Skeletal muscle tissue (tissue), 4 donors: Measurements from ENCODE around the gene GRM7. TPM values are rescaled to one million over a fixed set of nuclear protein-coding genes. Genes with fewer than 3 reads are reported as not detected.

ENCODE experiments used
- H3K27ac ChIP-seq: one replicate; pipeline ENCODE4 v1.7.0; 2013; ENCODE audit warnings: mild to moderate bottlenecking, low read depth, low read length, inconsistent platforms
- H3K27me3 ChIP-seq, 3 donors: one replicate each; pipeline ENCODE4 v1.7.0; 2013; ENCODE audit warnings: low read length in 3 of 3; ENCODE audit not compliant: control insufficient read depth in 3 of 3, insufficient read depth in 3 of 3
- H3K36me3 ChIP-seq, 3 donors: one replicate each; pipeline ENCODE4 v1.7.0; 2013; ENCODE audit warnings: low read length in 3 of 3; ENCODE audit not compliant: control insufficient read depth in 3 of 3, insufficient read depth in 3 of 3
- H3K4me1 ChIP-seq, 3 donors: one replicate each; pipeline ENCODE4 v1.7.0; 2013; ENCODE audit warnings: low read length in 3 of 3, mild to moderate bottlenecking in 3 of 3; ENCODE audit not compliant: control insufficient read depth in 3 of 3, insufficient read depth in 3 of 3
- H3K4me3 ChIP-seq, 3 donors: one replicate each; pipeline ENCODE4 v1.7.0; 2013; ENCODE audit warnings: low read length in 3 of 3
- H3K9ac ChIP-seq, 3 donors: one replicate each; pipeline ENCODE4 v1.7.0; 2013; ENCODE audit warnings: low read length in 3 of 3, mild to moderate bottlenecking in 3 of 3, moderate library complexity in 2 of 3, low read depth in 1 of 3
- H3K9me3 ChIP-seq, 3 donors: one replicate each; pipeline ENCODE4 v1.7.0; 2013; ENCODE audit warnings: low read length in 3 of 3; ENCODE audit not compliant: control insufficient read depth in 3 of 3
- total RNA-seq: library from RNA; depleted of rRNA; stranded (reverse); fragments of >200 nt; gene quantifications from one replicate; pipeline ENCODE4 v1.2.3, GENCODE V29; 2014
- donor health status: Osteomylitis.

The GRM7 gene
- total RNA-seq, 1 donor from 2014 or later, result 1.0 TPM

- no peaks in the 10 kb centered on the region for H3K9me3 ChIP-seq
- H3K9ac ChIP-seq, result no peak overlapping the region
- H3K4me3 ChIP-seq, result no peak overlapping the region
- no peaks in the 10 kb centered on the region for H3K4me1 ChIP-seq
- no peaks in the 10 kb centered on the region for H3K36me3 ChIP-seq
- no peaks in the 10 kb centered on the region for H3K27me3 ChIP-seq
- H3K27ac ChIP-seq, result no peak overlapping the region
Observed at GRCh38 chr3:7171493-7171892, 310.6 kb downstream of the GRM7 start.

- H3K9me3 ChIP-seq, result no peaks in the 10 kb centered on the region
- no peaks in the 10 kb centered on the region for H3K4me1 ChIP-seq
- no peak overlapping the region for H3K4me3 ChIP-seq
- H3K36me3 ChIP-seq, result no peaks in the 10 kb centered on the region
- H3K27ac ChIP-seq, result no peak overlapping the region
- no peaks in the 10 kb centered on the region for H3K27me3 ChIP-seq
- no peak overlapping the region for H3K9ac ChIP-seq
Observed at GRCh38 chr3:7172996-7173395, 312.1 kb downstream of the GRM7 start.

- Histone ChIP-seq H3K27ac (no peak overlapping the region), H3K9ac (no peak overlapping the region), H3K4me1 (no peaks in the 10 kb centered on the region), H3K9me3 (no peaks in the 10 kb centered on the region), H3K36me3 (no peaks in the 10 kb centered on the region), H3K27me3 (no peaks in the 10 kb centered on the region), H3K4me3 (no peak overlapping the region)
Observed at GRCh38 chr3:7188551-7188950, 327.6 kb downstream of the GRM7 start.

- no peak overlapping the region for H3K4me3 ChIP-seq
- H3K36me3 ChIP-seq, result no peaks in the 10 kb centered on the region
- no peaks in the 10 kb centered on the region for H3K27me3 ChIP-seq
- no peaks in the 10 kb centered on the region for H3K9me3 ChIP-seq
- H3K9ac ChIP-seq, result no peak overlapping the region
- H3K27ac ChIP-seq, result no peak overlapping the region
- H3K4me1 ChIP-seq, result no peaks in the 10 kb centered on the region
Observed at GRCh38 chr3:7190095-7190494, 329.2 kb downstream of the GRM7 start.

GRCh38 chr3:7193269-7193668, 332.4 kb downstream of the GRM7 start:
- Histone ChIP-seq H3K4me3 (no peak overlapping the region), H3K9ac (no peak overlapping the region), H3K9me3 (no peaks in the 10 kb centered on the region), H3K27ac (no peak overlapping the region), H3K27me3 (no peaks in the 10 kb centered on the region), H3K4me1 (no peaks in the 10 kb centered on the region), H3K36me3 (no peaks in the 10 kb centered on the region)

- H3K27ac ChIP-seq, result no peak overlapping the region
- no peaks in the 10 kb centered on the region for H3K9me3 ChIP-seq
- no peak overlapping the region for H3K9ac ChIP-seq
- no peaks in the 10 kb centered on the region for H3K36me3 ChIP-seq
- H3K4me3 ChIP-seq, result no peak overlapping the region
- no peaks in the 10 kb centered on the region for H3K27me3 ChIP-seq
- no peaks in the 10 kb centered on the region for H3K4me1 ChIP-seq
Observed at GRCh38 chr3:7194071-7194835, 333.3 kb downstream of the GRM7 start.

- no peaks in the 10 kb centered on the region for H3K27me3 ChIP-seq
- no peak overlapping the region for H3K4me3 ChIP-seq
- H3K9me3 ChIP-seq, result no peaks in the 10 kb centered on the region
- H3K27ac ChIP-seq, result no peak overlapping the region
- H3K4me1 ChIP-seq, result no peaks in the 10 kb centered on the region
- no peak overlapping the region for H3K9ac ChIP-seq
- H3K36me3 ChIP-seq, result no peaks in the 10 kb centered on the region
Observed at GRCh38 chr3:7195934-7196333, 335.0 kb downstream of the GRM7 start.

- Histone ChIP-seq H3K4me3 (no peak overlapping the region), H3K9me3 (no peaks in the 10 kb centered on the region), H3K36me3 (no peaks in the 10 kb centered on the region), H3K27ac (no peak overlapping the region), H3K9ac (no peak overlapping the region), H3K4me1 (no peaks in the 10 kb centered on the region), H3K27me3 (no peaks in the 10 kb centered on the region)
Observed at GRCh38 chr3:7201784-7202183, 340.9 kb downstream of the GRM7 start.

GRCh38 chr3:7203969-7204847, 343.3 kb downstream of the GRM7 start:
- no peaks in the 10 kb centered on the region for H3K4me1 ChIP-seq
- H3K9ac ChIP-seq, result no peak overlapping the region
- no peak overlapping the region for H3K27ac ChIP-seq
- H3K4me3 ChIP-seq, result no peak overlapping the region
- no peaks in the 10 kb centered on the region for H3K27me3 ChIP-seq
- H3K9me3 ChIP-seq, result no peaks in the 10 kb centered on the region
- H3K36me3 ChIP-seq, result no peaks in the 10 kb centered on the region

GRCh38 chr3:7204848-7205156, 343.9 kb downstream of the GRM7 start:
- Histone ChIP-seq H3K4me1 (no peaks in the 10 kb centered on the region), H3K36me3 (no peaks in the 10 kb centered on the region), H3K9me3 (no peaks in the 10 kb centered on the region), H3K4me3 (no peak overlapping the region), H3K9ac (no peak overlapping the region), H3K27ac (no peak overlapping the region), H3K27me3 (no peaks in the 10 kb centered on the region)
